ENCODE results near the gene PLOD3. TPM values are rescaled to one million over a fixed set of nuclear protein-coding genes. Genes with fewer than 3 reads are reported as not detected.

Gene PLOD3
- total RNA-seq, 1 donor from 2014 or later: 161 TPM

GRCh38 chr7:101163279-101164070, 53.9 kb downstream of the PLOD3 start:
- peak; percentile 91 for TF ChIP-seq EZH2 (IDR thresholded peaks at IDR 0.05; ENCODE audit: insufficient read depth, low read length)
- TF ChIP-seq CTCF (IDR thresholded peaks at IDR 0.05; ENCODE audit: insufficient read depth, low read depth, low read length): no peak
- peak overlapping the region; percentile 91 for H3K4me2 ChIP-seq (ENCODE audit: low read length)
- no peak overlapping the region for H3K27ac ChIP-seq (ENCODE audit: low read depth, low read length)
- H3K27ac Mint-ChIP-seq (ENCODE audit: unreplicated experiment): peak overlapping the region; percentile 41
- no peaks in the 10 kb centered on the region for H3K27me3 Mint-ChIP-seq (ENCODE audit: low read depth, unreplicated experiment)
- FAIRE-seq (no peak), DNase-seq (ENCODE audit: low read depth) (no peak)
- peaks cover 54% of the 10 kb centered on the region for H3K4me1 ChIP-seq (ENCODE audit: insufficient read depth, low read length)
- no peaks in the 10 kb centered on the region for H3K79me2 ChIP-seq (ENCODE audit: insufficient read depth, low read length)
- peak overlapping the region; percentile 39 for H3K4me3 ChIP-seq (ENCODE audit: insufficient read depth, low read depth, low read length)
- peaks cover 4% of the 10 kb centered on the region for H3K36me3 Mint-ChIP-seq (ENCODE audit: low read depth, unreplicated experiment)
- no peak overlapping the region for H3K9ac ChIP-seq (ENCODE audit: low read length)
- H3K27me3 ChIP-seq (ENCODE audit: insufficient read depth, low read length): peaks cover 16% of the 10 kb centered on the region
- H3K36me3 ChIP-seq (ENCODE audit: insufficient read depth, low read length): peaks cover 4% of the 10 kb centered on the region
- H3K9me3 ChIP-seq (ENCODE audit: insufficient read depth, low read depth, low read length): no peaks in the 10 kb centered on the region
- H2AFZ ChIP-seq (ENCODE audit: low read depth, low read length): no peak overlapping the region
- H3K4me1 Mint-ChIP-seq (ENCODE audit: low read depth, unreplicated experiment): peaks cover 41% of the 10 kb centered on the region
- no peaks in the 10 kb centered on the region for H3K9me3 Mint-ChIP-seq (ENCODE audit: unreplicated experiment)
- peaks cover 51% of the 10 kb centered on the region for H4K20me1 ChIP-seq (ENCODE audit: insufficient read depth, low read length)
- H3K4me3 Mint-ChIP-seq (ENCODE audit: unreplicated experiment): peak overlapping the region; percentile 81

GRCh38 chr7:101162551-101163278, 54.7 kb downstream of the PLOD3 start:
- Histone ChIP-seq H2AFZ (ENCODE audit: low read depth, low read length) (no peak overlapping the region), H3K27me3 (ENCODE audit: insufficient read depth, low read length) (peaks cover 16% of the 10 kb centered on the region), H4K20me1 (ENCODE audit: insufficient read depth, low read length) (peaks cover 51% of the 10 kb centered on the region), H3K9ac (ENCODE audit: low read length) (no peak overlapping the region), H3K79me2 (ENCODE audit: insufficient read depth, low read length) (no peaks in the 10 kb centered on the region), H3K4me2 (ENCODE audit: low read length) (peak overlapping the region; percentile 91), H3K9me3 (ENCODE audit: insufficient read depth, low read depth, low read length) (no peaks in the 10 kb centered on the region), H3K4me3 (ENCODE audit: insufficient read depth, low read depth, low read length) (no peak overlapping the region), H3K4me1 (ENCODE audit: insufficient read depth, low read length) (peaks cover 47% of the 10 kb centered on the region), H3K36me3 (ENCODE audit: insufficient read depth, low read length) (peaks cover 6% of the 10 kb centered on the region), H3K27ac (ENCODE audit: low read depth, low read length) (no peak overlapping the region)
- H3K36me3 Mint-ChIP-seq (ENCODE audit: low read depth, unreplicated experiment): peaks cover 4% of the 10 kb centered on the region
- peaks cover 35% of the 10 kb centered on the region for H3K4me1 Mint-ChIP-seq (ENCODE audit: low read depth, unreplicated experiment)
- DNase-seq (ENCODE audit: low read depth) (no peak), FAIRE-seq (no peak)
- H3K4me3 Mint-ChIP-seq (ENCODE audit: unreplicated experiment): peak overlapping the region; percentile 80
- H3K9me3 Mint-ChIP-seq (ENCODE audit: unreplicated experiment): no peaks in the 10 kb centered on the region
- TF ChIP-seq CTCF (IDR thresholded peaks at IDR 0.05; ENCODE audit: insufficient read depth, low read depth, low read length) (no peak), EZH2 (IDR thresholded peaks at IDR 0.05; ENCODE audit: insufficient read depth, low read length) (no peak)
- no peaks in the 10 kb centered on the region for H3K27me3 Mint-ChIP-seq (ENCODE audit: low read depth, unreplicated experiment)
- peak overlapping the region; percentile 83 for H3K27ac Mint-ChIP-seq (ENCODE audit: unreplicated experiment)
